H9 (cell line): ENCODE data around the gene TMEM185B. TPM values are rescaled to one million over a fixed set of nuclear protein-coding genes. Genes with fewer than 3 reads are reported as not detected.

Source experiments
- DNase-seq: peaks from one replicate; pipeline ENCODE4 v3.0.0-alpha.2; 2017
- H2AFZ ChIP-seq: one replicate; pipeline ENCODE4 v1.6.1; 2013; ENCODE audit warnings: mild to moderate bottlenecking, low read length, control low read depth, moderate library complexity
- H2AK5ac ChIP-seq: 2 replicates; pipeline ENCODE4 v1.6.1; 2013; ENCODE audit warnings: low read length, control low read depth, mixed read lengths; ENCODE audit not compliant: insufficient read length
- H2BK120ac ChIP-seq: one replicate; pipeline ENCODE4 v1.6.1; 2013; ENCODE audit warnings: low read depth, mild to moderate bottlenecking, low read length, control low read depth, inconsistent platforms; ENCODE audit not compliant: poor library complexity, severe bottlenecking
- H2BK12ac ChIP-seq: 2 replicates; pipeline ENCODE4 v1.6.1; 2013; ENCODE audit warnings: low read length, control low read depth, mixed read lengths, low read depth; ENCODE audit not compliant: insufficient read length
- H2BK15ac ChIP-seq: 2 replicates; pipeline ENCODE4 v1.6.1; 2013; ENCODE audit warnings: low read depth, low read length, control low read depth
- H2BK20ac ChIP-seq: one replicate; pipeline ENCODE4 v1.6.1; 2013; ENCODE audit warnings: low read depth, mild to moderate bottlenecking, low read length, control low read depth, inconsistent platforms; ENCODE audit not compliant: poor library complexity, severe bottlenecking
- H2BK5ac ChIP-seq: 2 replicates; pipeline ENCODE4 v1.6.1; 2013; ENCODE audit warnings: low read length, control low read depth, mixed read lengths; ENCODE audit not compliant: insufficient read length
- H3K14ac ChIP-seq: 2 replicates; pipeline ENCODE4 v1.6.1; 2013; ENCODE audit warnings: low read length, control low read depth; ENCODE audit not compliant: insufficient read depth
- H3K18ac ChIP-seq: 2 replicates; pipeline ENCODE4 v1.6.1; 2013; ENCODE audit warnings: low read depth, mild to moderate bottlenecking, mixed read lengths, low read length, control low read depth; ENCODE audit not compliant: insufficient read length
- H3K23ac ChIP-seq: 2 replicates; pipeline ENCODE4 v1.6.1; 2013; ENCODE audit warnings: low read length, control low read depth, mixed read lengths, low read depth; ENCODE audit not compliant: insufficient read length
- H3K23me2 ChIP-seq: 2 replicates; pipeline ENCODE4 v1.6.1; 2013; ENCODE audit warnings: low read depth, mild to moderate bottlenecking, mixed read lengths, low read length, control low read depth; ENCODE audit not compliant: insufficient read length, poor library complexity, severe bottlenecking
- H3K27ac ChIP-seq: 2 replicates; pipeline ENCODE4 v1.5.1; 2013; ENCODE audit warnings: low read length, control low read depth, mixed read lengths, low read depth; ENCODE audit not compliant: insufficient read length
- H3K27me3 ChIP-seq: 2 replicates; pipeline ENCODE4 v1.6.1; 2013; ENCODE audit warnings: low read length, control low read depth, inconsistent platforms; ENCODE audit not compliant: insufficient read depth
- H3K4ac ChIP-seq: 2 replicates; pipeline ENCODE4 v1.6.1; 2013; ENCODE audit warnings: low read depth, mild to moderate bottlenecking, control low read depth, inconsistent platforms, low read length, moderate library complexity
- H3K4me1 ChIP-seq: 2 replicates; pipeline ENCODE4 v1.6.1; 2013; ENCODE audit warnings: low read length, control low read depth, inconsistent platforms; ENCODE audit not compliant: insufficient read depth
- H3K4me2 ChIP-seq: 2 replicates; pipeline ENCODE4 v1.6.1; 2013; ENCODE audit warnings: low read length, control low read depth, mixed read lengths; ENCODE audit not compliant: insufficient read length, insufficient read depth
- H3K56ac ChIP-seq: 2 replicates; pipeline ENCODE4 v1.6.1; 2013; ENCODE audit warnings: low read depth, mild to moderate bottlenecking, mixed read lengths, low read length, control low read depth; ENCODE audit not compliant: insufficient read length
- H3K79me1 ChIP-seq: 2 replicates; pipeline ENCODE4 v1.6.1; 2013; ENCODE audit warnings: low read depth, mild to moderate bottlenecking, moderate library complexity, low read length, control low read depth, inconsistent platforms; ENCODE audit not compliant: insufficient read depth, poor library complexity, severe bottlenecking
- H3K79me2 ChIP-seq: 2 replicates; pipeline ENCODE4 v1.6.1; 2013; ENCODE audit warnings: low read length, control low read depth, inconsistent platforms; ENCODE audit not compliant: insufficient read depth
- H3K9ac ChIP-seq: 2 replicates; pipeline ENCODE4 v1.6.1; 2013; ENCODE audit warnings: low read length, control low read depth, mixed read lengths; ENCODE audit not compliant: insufficient read length; ENCODE audit errors: extremely low read depth
- H3K9me3 ChIP-seq: one replicate; pipeline ENCODE4 v1.6.1; 2013; ENCODE audit warnings: low read depth, low read length, inconsistent platforms; ENCODE audit not compliant: control insufficient read depth
- H3T11ph ChIP-seq: one replicate; pipeline ENCODE4 v1.6.1; 2013; ENCODE audit warnings: mild to moderate bottlenecking, low read length, control low read depth, inconsistent platforms
- H4K20me1 ChIP-seq: one replicate; pipeline ENCODE4 v1.6.1; 2013; ENCODE audit not compliant: control insufficient read depth, insufficient read length, insufficient read depth
- H4K5ac ChIP-seq: 2 replicates; pipeline ENCODE4 v1.6.1; 2013; ENCODE audit warnings: low read depth, mild to moderate bottlenecking, mixed read lengths, low read length, control low read depth; ENCODE audit not compliant: insufficient read length
- H4K8ac ChIP-seq: replicated peaks from 2 replicates; pipeline ENCODE4 v1.6.1; 2013; ENCODE audit warnings: low read length, control low read depth, mixed read lengths, low read depth; ENCODE audit not compliant: insufficient read length
- H4K91ac ChIP-seq: 2 replicates; pipeline ENCODE4 v1.6.1; 2013; ENCODE audit warnings: low read depth, mild to moderate bottlenecking, moderate library complexity, mixed read lengths, low read length, control low read depth; ENCODE audit not compliant: insufficient read length
- H3K27ac Mint-ChIP-seq, 3 experiments: 2 replicates in 2 of 3; 3 replicates in 1 of 3; pipeline ENCODE4 v1.8.0; 2020 to 2021; ENCODE audit warnings: mixed read lengths in 3 of 3, mild to moderate bottlenecking in 1 of 3, moderate library complexity in 1 of 3
- H3K27me3 Mint-ChIP-seq: 2 replicates; pipeline ENCODE4 v1.8.0; 2021; ENCODE audit warnings: low read depth, mild to moderate bottlenecking, moderate library complexity, mixed read lengths
- H3K36me3 Mint-ChIP-seq, 3 experiments: 2 replicates in 2 of 3; 3 replicates in 1 of 3; pipeline ENCODE4 v1.8.0; 2020 to 2021; ENCODE audit warnings: low read depth in 3 of 3, mixed read lengths in 3 of 3; ENCODE audit not compliant: insufficient read depth in 1 of 3
- H3K4me1 Mint-ChIP-seq, 2 experiments: 2 replicates each; pipeline ENCODE4 v1.8.0; 2020; ENCODE audit warnings: mixed read lengths in 2 of 2
- H3K4me3 Mint-ChIP-seq, 2 experiments: 2 replicates in 1 of 2; 3 replicates in 1 of 2; pipeline ENCODE4 v1.8.0; 2020 to 2021; ENCODE audit warnings: mild to moderate bottlenecking in 2 of 2, mixed read lengths in 2 of 2, moderate library complexity in 1 of 2
- H3K9me3 Mint-ChIP-seq, 2 experiments: 2 replicates in 1 of 2; 3 replicates in 1 of 2; pipeline ENCODE4 v1.8.0; 2020; ENCODE audit warnings: mild to moderate bottlenecking in 2 of 2, mixed read lengths in 2 of 2, moderate library complexity in 1 of 2
- WGBS: extraction: QIAGEN DNeasy Blood & Tissue Kit; methylation state at CpG from one replicate; pipeline ENCODE4 v1.1.7; 2013; ENCODE audit warnings: missing lambda C conversion rate, low lambda C conversion rate, mixed read lengths; ENCODE audit not compliant: insufficient read length; ENCODE audit errors: extremely low coverage; 5-methylcytosine and 5-hydroxymethylcytosine counted together
- total RNA-seq: library from RNA; stranded (reverse); gene quantifications from 2 replicates; pipeline ENCODE4 v1.2.1, GENCODE V29; 2021
- TF ChIP-seq, protein P1 (sequence below): fragments of 200-600 bp; sonication (generic); conservative IDR thresholded peaks from 3 replicates; pipeline ENCODE4 v1.8.0; 2021; ENCODE audit warnings: antibody characterized with exemption, mild to moderate bottlenecking

TMEM185B gene
- total RNA-seq, 1 experiment from 2014 or later = 29.0 TPM

- H4K91ac ChIP-seq = no peak overlapping the region
- no peaks in the 10 kb centered on the region for H3K23me2 ChIP-seq
- no peak overlapping the region for H3K4me3 Mint-ChIP-seq
- H3K27ac ChIP-seq = no peak overlapping the region
- no peak overlapping the region for H2BK15ac ChIP-seq
- H4K8ac ChIP-seq = no peak overlapping the region
- no peaks in the 10 kb centered on the region for H3K27me3 Mint-ChIP-seq
- H3K9ac ChIP-seq = no peak overlapping the region
- H3K9me3 ChIP-seq = no peaks in the 10 kb centered on the region
- H2BK12ac ChIP-seq = no peak overlapping the region
- H3K18ac ChIP-seq = no peak overlapping the region
- peaks cover 5 to 10% of the 10 kb centered on the region in 2 experiments for H3K4me1 Mint-ChIP-seq
- no peak overlapping the region for H2AK5ac ChIP-seq
- TF ChIP-seq, protein P1, sequence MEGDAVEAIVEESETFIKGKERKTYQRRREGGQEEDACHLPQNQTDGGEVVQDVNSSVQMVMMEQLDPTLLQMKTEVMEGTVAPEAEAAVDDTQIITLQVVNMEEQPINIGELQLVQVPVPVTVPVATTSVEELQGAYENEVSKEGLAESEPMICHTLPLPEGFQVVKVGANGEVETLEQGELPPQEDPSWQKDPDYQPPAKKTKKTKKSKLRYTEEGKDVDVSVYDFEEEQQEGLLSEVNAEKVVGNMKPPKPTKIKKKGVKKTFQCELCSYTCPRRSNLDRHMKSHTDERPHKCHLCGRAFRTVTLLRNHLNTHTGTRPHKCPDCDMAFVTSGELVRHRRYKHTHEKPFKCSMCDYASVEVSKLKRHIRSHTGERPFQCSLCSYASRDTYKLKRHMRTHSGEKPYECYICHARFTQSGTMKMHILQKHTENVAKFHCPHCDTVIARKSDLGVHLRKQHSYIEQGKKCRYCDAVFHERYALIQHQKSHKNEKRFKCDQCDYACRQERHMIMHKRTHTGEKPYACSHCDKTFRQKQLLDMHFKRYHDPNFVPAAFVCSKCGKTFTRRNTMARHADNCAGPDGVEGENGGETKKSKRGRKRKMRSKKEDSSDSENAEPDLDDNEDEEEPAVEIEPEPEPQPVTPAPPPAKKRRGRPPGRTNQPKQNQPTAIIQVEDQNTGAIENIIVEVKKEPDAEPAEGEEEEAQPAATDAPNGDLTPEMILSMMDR = no peak
- H3K27me3 ChIP-seq = no peaks in the 10 kb centered on the region; the same call in 1 of the 2 replicates
- H3K79me1 ChIP-seq = no peaks in the 10 kb centered on the region
- H3K23ac ChIP-seq = no peak overlapping the region
- H2BK5ac ChIP-seq = no peak overlapping the region
- no peak overlapping the region for H3K56ac ChIP-seq
- H3K79me2 ChIP-seq = no peaks in the 10 kb centered on the region
- DNase-seq = no peak
- no peak overlapping the region for H4K5ac ChIP-seq
- no peak overlapping the region for H3K4ac ChIP-seq
- H3K4me1 ChIP-seq = no peaks in the 10 kb centered on the region
- no CpG with 5 or more reads among the region's 12 CpGs for WGBS
- H3K9me3 Mint-ChIP-seq = peaks cover 2 to 12% of the 10 kb centered on the region in 2 experiments
- no peak overlapping the region for H2BK20ac ChIP-seq
- peaks cover 3 to 12% (median 11%) of the 10 kb centered on the region in 3 experiments; a peak in 6 of 7 replicates for H3K36me3 Mint-ChIP-seq
- no peak overlapping the region for H3T11ph ChIP-seq
- no peak overlapping the region for H3K27ac Mint-ChIP-seq
- H4K20me1 ChIP-seq = no peaks in the 10 kb centered on the region
- no peak overlapping the region for H3K14ac ChIP-seq
- H2AFZ ChIP-seq = no peak overlapping the region
- no peak overlapping the region for H2BK120ac ChIP-seq
- H3K4me2 ChIP-seq = no peak overlapping the region
Measured at GRCh38 chr2:120265006-120265405, 41.8 kb upstream of the TMEM185B start.
